HEK293 (cell line): ENCODE data around the gene IQSEC1.

Experiments
- GLIS2 ChIP-seq: fragments of 450-650 bp; formaldehyde crosslinking; IDR thresholded peaks from 2 replicates; pipeline ENCODE4 v1.5.1; 2016; ENCODE audit warnings: missing biosample characterization, missing genetic modification characterization
- MYNN ChIP-seq: fragments of 450-650 bp; formaldehyde crosslinking; IDR thresholded peaks from 2 replicates; pipeline ENCODE4 v1.5.1; 2016; ENCODE audit warnings: missing biosample characterization, missing genetic modification characterization, borderline replicate concordance
- MZF1 ChIP-seq: fragments of 450-650 bp; formaldehyde crosslinking; IDR thresholded peaks from 2 replicates; pipeline ENCODE4 v1.5.1; 2017; ENCODE audit warnings: missing biosample characterization, missing genetic modification characterization, borderline replicate concordance
- RBAK ChIP-seq: fragments of 450-650 bp; formaldehyde crosslinking; IDR thresholded peaks from 2 replicates; pipeline ENCODE4 v1.5.1; 2016; ENCODE audit warnings: missing biosample characterization, missing genetic modification characterization
- REST ChIP-seq: fragments of 450-650 bp; formaldehyde crosslinking; IDR thresholded peaks from 2 replicates; pipeline ENCODE4 v1.5.1; 2016; ENCODE audit warnings: missing biosample characterization, missing genetic modification characterization
- TF ChIP-seq, protein P1 (sequence below): fragments of 450-650 bp; formaldehyde crosslinking; IDR thresholded peaks from 2 replicates; pipeline ENCODE4 v1.5.1; 2016; ENCODE audit warnings: missing biosample characterization, missing genetic modification characterization

DNA sequence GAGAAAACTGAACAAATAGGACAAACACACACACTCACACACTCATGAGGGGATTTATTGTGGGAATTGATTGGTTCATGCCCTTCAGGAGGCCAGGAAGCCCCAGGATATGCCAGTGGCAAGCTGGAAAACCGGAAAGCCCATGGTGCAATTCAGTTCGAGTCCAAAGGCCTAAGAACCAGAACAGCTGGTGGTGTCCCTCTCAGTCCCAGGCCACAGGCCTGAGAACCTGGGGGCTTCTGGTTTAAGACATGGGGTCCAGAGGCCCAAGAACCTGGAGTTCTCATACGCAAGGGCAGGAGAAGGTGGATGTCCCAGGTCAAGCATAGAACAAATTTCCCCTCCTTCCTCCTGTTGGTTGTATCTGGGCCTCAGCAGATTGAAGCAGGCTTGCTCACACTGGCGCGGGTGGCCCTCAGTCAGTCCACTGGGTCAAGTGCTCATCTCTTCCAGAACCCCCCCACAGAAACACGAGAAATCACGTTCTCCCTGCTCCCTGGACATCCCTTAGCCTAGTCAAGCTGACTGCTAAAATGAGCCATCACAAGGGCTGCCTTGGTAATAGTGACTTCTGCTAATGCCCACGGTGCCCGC is 181.7 kb downstream of the IQSEC1 start:
- TF ChIP-seq MYNN (tag by site-specific recombination) (no peak), RBAK (tag by site-specific recombination) (no peak), MZF1 (tag by site-specific recombination) (no peak), REST (tag by site-specific recombination) (no peak), GLIS2 (no peak)
- TF ChIP-seq, protein P1, sequence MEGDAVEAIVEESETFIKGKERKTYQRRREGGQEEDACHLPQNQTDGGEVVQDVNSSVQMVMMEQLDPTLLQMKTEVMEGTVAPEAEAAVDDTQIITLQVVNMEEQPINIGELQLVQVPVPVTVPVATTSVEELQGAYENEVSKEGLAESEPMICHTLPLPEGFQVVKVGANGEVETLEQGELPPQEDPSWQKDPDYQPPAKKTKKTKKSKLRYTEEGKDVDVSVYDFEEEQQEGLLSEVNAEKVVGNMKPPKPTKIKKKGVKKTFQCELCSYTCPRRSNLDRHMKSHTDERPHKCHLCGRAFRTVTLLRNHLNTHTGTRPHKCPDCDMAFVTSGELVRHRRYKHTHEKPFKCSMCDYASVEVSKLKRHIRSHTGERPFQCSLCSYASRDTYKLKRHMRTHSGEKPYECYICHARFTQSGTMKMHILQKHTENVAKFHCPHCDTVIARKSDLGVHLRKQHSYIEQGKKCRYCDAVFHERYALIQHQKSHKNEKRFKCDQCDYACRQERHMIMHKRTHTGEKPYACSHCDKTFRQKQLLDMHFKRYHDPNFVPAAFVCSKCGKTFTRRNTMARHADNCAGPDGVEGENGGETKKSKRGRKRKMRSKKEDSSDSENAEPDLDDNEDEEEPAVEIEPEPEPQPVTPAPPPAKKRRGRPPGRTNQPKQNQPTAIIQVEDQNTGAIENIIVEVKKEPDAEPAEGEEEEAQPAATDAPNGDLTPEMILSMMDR (tag by site-specific recombination): no peak
